ENCODE results near the gene MIP. TPM values are rescaled to one million over a fixed set of nuclear protein-coding genes. Genes with fewer than 3 reads are reported as not detected.

Gene MIP
- polyA plus RNA-seq, 1 donor from 2014 or later: not detected

DNA sequence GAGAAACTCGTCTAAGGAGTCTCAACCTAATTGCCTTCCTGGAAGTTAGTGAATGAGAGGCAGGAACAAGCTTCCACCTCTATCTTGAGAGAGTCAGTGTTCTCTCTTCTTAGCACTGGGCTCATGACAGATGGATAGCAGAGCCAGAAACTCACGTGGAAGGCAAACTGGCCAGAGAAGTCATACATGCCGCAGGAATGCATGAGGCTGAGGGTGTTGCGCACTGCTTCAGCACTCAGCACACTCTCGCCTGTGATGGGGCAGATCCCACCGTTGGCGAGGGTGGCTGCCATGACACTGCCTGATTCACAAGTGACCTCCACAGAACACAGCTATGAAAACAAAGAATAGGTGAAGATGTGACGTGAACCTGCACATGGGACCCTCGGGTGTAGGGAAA is 19.9 kb upstream of the MIP start:
- TF ChIP-seq POLR2AphosphoS5 (IDR thresholded peaks at IDR 0.05) (no peak), MXI1 (conservative IDR thresholded peaks at IDR 0.05; ENCODE audit: poor library complexity, severe bottlenecking) (no peak), SMC3 (conservative IDR thresholded peaks at IDR 0.05; ENCODE audit: poor library complexity) (no peak), EZH2 (IDR thresholded peaks at IDR 0.05; ENCODE audit: borderline replicate concordance, insufficient read depth, low read length, poor library complexity, severe bottlenecking) (no peak), TAF1 (IDR thresholded peaks at IDR 0.05; ENCODE audit: low read depth) (no peak), RAD21 (conservative IDR thresholded peaks at IDR 0.05) (no peak), EP300 (conservative IDR thresholded peaks at IDR 0.05; ENCODE audit: poor library complexity, severe bottlenecking) (no peak)
- TF ChIP-seq, protein P1, sequence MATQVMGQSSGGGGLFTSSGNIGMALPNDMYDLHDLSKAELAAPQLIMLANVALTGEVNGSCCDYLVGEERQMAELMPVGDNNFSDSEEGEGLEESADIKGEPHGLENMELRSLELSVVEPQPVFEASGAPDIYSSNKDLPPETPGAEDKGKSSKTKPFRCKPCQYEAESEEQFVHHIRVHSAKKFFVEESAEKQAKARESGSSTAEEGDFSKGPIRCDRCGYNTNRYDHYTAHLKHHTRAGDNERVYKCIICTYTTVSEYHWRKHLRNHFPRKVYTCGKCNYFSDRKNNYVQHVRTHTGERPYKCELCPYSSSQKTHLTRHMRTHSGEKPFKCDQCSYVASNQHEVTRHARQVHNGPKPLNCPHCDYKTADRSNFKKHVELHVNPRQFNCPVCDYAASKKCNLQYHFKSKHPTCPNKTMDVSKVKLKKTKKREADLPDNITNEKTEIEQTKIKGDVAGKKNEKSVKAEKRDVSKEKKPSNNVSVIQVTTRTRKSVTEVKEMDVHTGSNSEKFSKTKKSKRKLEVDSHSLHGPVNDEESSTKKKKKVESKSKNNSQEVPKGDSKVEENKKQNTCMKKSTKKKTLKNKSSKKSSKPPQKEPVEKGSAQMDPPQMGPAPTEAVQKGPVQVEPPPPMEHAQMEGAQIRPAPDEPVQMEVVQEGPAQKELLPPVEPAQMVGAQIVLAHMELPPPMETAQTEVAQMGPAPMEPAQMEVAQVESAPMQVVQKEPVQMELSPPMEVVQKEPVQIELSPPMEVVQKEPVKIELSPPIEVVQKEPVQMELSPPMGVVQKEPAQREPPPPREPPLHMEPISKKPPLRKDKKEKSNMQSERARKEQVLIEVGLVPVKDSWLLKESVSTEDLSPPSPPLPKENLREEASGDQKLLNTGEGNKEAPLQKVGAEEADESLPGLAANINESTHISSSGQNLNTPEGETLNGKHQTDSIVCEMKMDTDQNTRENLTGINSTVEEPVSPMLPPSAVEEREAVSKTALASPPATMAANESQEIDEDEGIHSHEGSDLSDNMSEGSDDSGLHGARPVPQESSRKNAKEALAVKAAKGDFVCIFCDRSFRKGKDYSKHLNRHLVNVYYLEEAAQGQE (IDR thresholded peaks at IDR 0.05; ENCODE audit: borderline replicate concordance): no peak
- TF ChIP-seq, protein P2, sequence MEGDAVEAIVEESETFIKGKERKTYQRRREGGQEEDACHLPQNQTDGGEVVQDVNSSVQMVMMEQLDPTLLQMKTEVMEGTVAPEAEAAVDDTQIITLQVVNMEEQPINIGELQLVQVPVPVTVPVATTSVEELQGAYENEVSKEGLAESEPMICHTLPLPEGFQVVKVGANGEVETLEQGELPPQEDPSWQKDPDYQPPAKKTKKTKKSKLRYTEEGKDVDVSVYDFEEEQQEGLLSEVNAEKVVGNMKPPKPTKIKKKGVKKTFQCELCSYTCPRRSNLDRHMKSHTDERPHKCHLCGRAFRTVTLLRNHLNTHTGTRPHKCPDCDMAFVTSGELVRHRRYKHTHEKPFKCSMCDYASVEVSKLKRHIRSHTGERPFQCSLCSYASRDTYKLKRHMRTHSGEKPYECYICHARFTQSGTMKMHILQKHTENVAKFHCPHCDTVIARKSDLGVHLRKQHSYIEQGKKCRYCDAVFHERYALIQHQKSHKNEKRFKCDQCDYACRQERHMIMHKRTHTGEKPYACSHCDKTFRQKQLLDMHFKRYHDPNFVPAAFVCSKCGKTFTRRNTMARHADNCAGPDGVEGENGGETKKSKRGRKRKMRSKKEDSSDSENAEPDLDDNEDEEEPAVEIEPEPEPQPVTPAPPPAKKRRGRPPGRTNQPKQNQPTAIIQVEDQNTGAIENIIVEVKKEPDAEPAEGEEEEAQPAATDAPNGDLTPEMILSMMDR (IDR thresholded peaks at IDR 0.05; ENCODE audit: poor library complexity, severe bottlenecking): no peak
- no peaks in the 10 kb centered on the region for H3K9me2 ChIP-seq (ENCODE audit: insufficient read depth, low read length)
- no peaks in the 10 kb centered on the region for H3K27me3 ChIP-seq (ENCODE audit: insufficient read depth, low read depth, low read length)
- H3K36me3 ChIP-seq (ENCODE audit: insufficient read depth, low read length): peaks cover 3% of the 10 kb centered on the region
- no peak overlapping the region for H2AFZ ChIP-seq (ENCODE audit: low read depth, low read length)
- H3K4me2 ChIP-seq (ENCODE audit: low read length): no peak overlapping the region
- H3F3A ChIP-seq (ENCODE audit: insufficient read depth, low read length, poor library complexity, severe bottlenecking): no peaks in the 10 kb centered on the region
- H3K79me2 ChIP-seq (replicated peaks; ENCODE audit: insufficient read depth, low read length): peaks cover 4% of the 10 kb centered on the region
- no peak overlapping the region for H3K4me3 ChIP-seq (ENCODE audit: low read length)
- H3K27ac ChIP-seq (ENCODE audit: low read length): no peak overlapping the region
- H3K9ac ChIP-seq (ENCODE audit: low read length): no peak overlapping the region
- no peaks in the 10 kb centered on the region for H4K20me1 ChIP-seq (ENCODE audit: insufficient read depth)
- no peaks in the 10 kb centered on the region for H3K9me3 ChIP-seq (ENCODE audit: low read length)

DNA sequence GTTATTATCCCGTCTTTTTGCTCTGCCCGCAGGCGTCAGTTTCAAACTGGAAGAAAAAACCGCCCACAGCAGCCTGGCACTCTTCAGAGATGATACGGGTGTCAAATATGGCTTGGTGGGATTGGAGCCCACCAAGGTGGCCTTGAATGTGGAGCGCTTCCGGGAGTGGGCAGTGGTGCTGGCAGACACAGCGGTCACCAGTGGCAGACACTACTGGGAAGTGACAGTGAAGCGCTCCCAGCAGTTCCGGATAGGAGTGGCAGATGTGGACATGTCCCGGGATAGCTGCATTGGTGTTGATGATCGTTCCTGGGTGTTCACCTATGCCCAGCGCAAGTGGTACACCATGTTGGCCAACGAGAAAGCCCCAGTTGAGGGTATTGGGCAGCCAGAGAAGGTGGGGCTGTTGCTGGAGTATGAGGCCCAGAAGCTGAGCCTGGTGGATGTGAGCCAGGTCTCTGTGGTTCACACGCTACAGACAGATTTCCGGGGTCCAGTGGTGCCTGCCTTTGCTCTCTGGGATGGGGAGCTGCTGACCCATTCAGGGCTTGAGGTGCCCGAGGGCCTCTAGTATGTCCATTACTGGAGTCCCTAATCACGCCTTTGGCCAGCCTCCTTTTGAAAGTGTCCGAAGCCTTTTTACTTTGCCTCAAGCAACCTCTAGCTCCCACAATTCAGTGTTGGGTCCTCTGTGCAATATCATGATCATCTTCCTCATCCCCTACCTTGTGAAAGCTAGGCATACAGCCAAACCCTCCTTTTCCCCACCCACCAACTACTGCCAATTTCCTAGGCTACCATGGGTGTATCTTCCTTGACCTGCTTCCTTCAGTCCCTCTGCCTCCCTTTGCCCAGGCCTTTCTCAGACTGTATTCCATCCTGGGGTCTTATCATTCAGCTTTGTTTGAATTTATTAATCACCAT is 14.8 kb upstream of the MIP start:
- H3K79me2 ChIP-seq (replicated peaks; ENCODE audit: insufficient read depth, low read length): peaks cover 14% of the 10 kb centered on the region
- no peaks in the 10 kb centered on the region for H3K27me3 ChIP-seq (ENCODE audit: insufficient read depth, low read depth, low read length)
- no peaks in the 10 kb centered on the region for H4K20me1 ChIP-seq (ENCODE audit: insufficient read depth)
- no peaks in the 10 kb centered on the region for H3K9me2 ChIP-seq (ENCODE audit: insufficient read depth, low read length)
- H3K4me2 ChIP-seq (ENCODE audit: low read length): peak overlapping the region; percentile 60
- TF ChIP-seq SMC3 (conservative IDR thresholded peaks at IDR 0.05; ENCODE audit: poor library complexity) (no peak), EP300 (conservative IDR thresholded peaks at IDR 0.05; ENCODE audit: poor library complexity, severe bottlenecking) (no peak), MXI1 (conservative IDR thresholded peaks at IDR 0.05; ENCODE audit: poor library complexity, severe bottlenecking) (no peak), RAD21 (conservative IDR thresholded peaks at IDR 0.05) (no peak), TAF1 (IDR thresholded peaks at IDR 0.05; ENCODE audit: low read depth) (no peak), POLR2AphosphoS5 (IDR thresholded peaks at IDR 0.05) (no peak), EZH2 (IDR thresholded peaks at IDR 0.05; ENCODE audit: borderline replicate concordance, insufficient read depth, low read length, poor library complexity, severe bottlenecking) (no peak)
- TF ChIP-seq, protein P2 (IDR thresholded peaks at IDR 0.05; ENCODE audit: poor library complexity, severe bottlenecking): no peak
- TF ChIP-seq, protein P1 (IDR thresholded peaks at IDR 0.05; ENCODE audit: borderline replicate concordance): no peak
- H3K9ac ChIP-seq (ENCODE audit: low read length): peak overlapping the region; percentile 87
- peak overlapping the region; percentile 85 for H3K27ac ChIP-seq (ENCODE audit: low read length)
- peak overlapping the region; percentile 77 for H3K4me3 ChIP-seq (ENCODE audit: low read length)
- peaks cover 3% of the 10 kb centered on the region for H3K36me3 ChIP-seq (ENCODE audit: insufficient read depth, low read length)
- no peaks in the 10 kb centered on the region for H3K9me3 ChIP-seq (ENCODE audit: low read length)
- H2AFZ ChIP-seq (ENCODE audit: low read depth, low read length): peak overlapping the region; percentile 96
- H3F3A ChIP-seq (ENCODE audit: insufficient read depth, low read length, poor library complexity, severe bottlenecking): no peaks in the 10 kb centered on the region

All from neural cell (in vitro differentiated cells).